ENCODE measurements around the gene IL1RL1.

DNA sequence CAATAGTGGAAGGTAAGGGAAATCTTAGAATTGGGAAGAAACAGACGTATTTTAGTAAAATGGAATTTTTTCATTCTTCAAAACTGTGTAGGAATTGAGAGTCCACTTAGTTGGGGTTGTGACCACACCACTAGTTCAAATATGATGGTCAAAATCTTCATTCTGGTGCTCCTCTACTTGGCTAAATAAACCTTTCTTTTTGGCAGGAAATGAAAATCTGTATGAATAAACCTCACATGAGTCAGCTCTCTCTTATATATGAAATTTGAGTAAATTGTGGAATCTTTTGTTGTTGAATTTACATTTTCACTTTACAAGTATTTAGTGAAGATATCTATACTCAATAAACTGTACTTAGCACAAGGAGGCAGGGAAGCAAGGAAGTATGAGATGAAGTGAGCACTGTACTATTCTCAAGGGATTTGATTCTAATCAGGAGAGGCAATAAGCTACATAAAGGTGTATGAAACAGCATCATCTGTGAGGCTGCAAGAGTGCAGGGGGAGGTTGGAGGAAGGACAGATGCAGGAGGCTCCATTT is 64.8 kb downstream of the IL1RL1 start:
- no peak for TF ChIP-seq POLR2A (IDR thresholded peaks at IDR 0.05; ENCODE audit: extremely low read depth, insufficient read length)
- TF ChIP-seq, protein P1, sequence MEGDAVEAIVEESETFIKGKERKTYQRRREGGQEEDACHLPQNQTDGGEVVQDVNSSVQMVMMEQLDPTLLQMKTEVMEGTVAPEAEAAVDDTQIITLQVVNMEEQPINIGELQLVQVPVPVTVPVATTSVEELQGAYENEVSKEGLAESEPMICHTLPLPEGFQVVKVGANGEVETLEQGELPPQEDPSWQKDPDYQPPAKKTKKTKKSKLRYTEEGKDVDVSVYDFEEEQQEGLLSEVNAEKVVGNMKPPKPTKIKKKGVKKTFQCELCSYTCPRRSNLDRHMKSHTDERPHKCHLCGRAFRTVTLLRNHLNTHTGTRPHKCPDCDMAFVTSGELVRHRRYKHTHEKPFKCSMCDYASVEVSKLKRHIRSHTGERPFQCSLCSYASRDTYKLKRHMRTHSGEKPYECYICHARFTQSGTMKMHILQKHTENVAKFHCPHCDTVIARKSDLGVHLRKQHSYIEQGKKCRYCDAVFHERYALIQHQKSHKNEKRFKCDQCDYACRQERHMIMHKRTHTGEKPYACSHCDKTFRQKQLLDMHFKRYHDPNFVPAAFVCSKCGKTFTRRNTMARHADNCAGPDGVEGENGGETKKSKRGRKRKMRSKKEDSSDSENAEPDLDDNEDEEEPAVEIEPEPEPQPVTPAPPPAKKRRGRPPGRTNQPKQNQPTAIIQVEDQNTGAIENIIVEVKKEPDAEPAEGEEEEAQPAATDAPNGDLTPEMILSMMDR (IDR thresholded peaks at IDR 0.05; ENCODE audit: low read depth, low read length): no peak
- no peak for TF ChIP-seq MYC (IDR thresholded peaks at IDR 0.05; ENCODE audit: low read depth, low read length)
